HepG2 (cell line): Measurements from ENCODE around the gene LYZ. TPM values are rescaled to one million over a fixed set of nuclear protein-coding genes. Genes with fewer than 3 reads are reported as not detected.

Source experiments
- ATF6 ChIP-seq: sonication (generic); formaldehyde crosslinking; conservative IDR thresholded peaks from 2 replicates; pipeline ENCODE4 v1.4.0; 2020; ENCODE audit warnings: missing genetic modification reagents
- ELF3 ChIP-seq: IDR thresholded peaks from 2 replicates; pipeline ENCODE4 v1.6.1; 2016; ENCODE audit warnings: missing genetic modification reagents, missing compliant biosample characterization
- ETV6 ChIP-seq: sonication (generic); formaldehyde crosslinking; conservative IDR thresholded peaks from 2 replicates; pipeline ENCODE4 v1.4.0; 2020; ENCODE audit warnings: missing genetic modification reagents
- FIP1L1 ChIP-seq: fragments of 200-400 bp; formaldehyde crosslinking; IDR thresholded peaks from 2 replicates; pipeline ENCODE4 v1.6.1; 2018; ENCODE audit warnings: low read depth, mild to moderate bottlenecking, low read length, moderate library complexity, borderline replicate concordance; ENCODE audit not compliant: insufficient read depth
- FOXP4 ChIP-seq: sonication (generic); formaldehyde crosslinking; IDR thresholded peaks from 2 replicates; pipeline ENCODE4 v1.4.0; 2020; ENCODE audit warnings: missing genetic modification reagents
- GFI1 ChIP-seq: sonication (generic); formaldehyde crosslinking; IDR thresholded peaks from 2 replicates; pipeline ENCODE4 v1.5.0; 2020; ENCODE audit warnings: missing genetic modification reagents, mild to moderate bottlenecking, borderline replicate concordance
- IKZF4 ChIP-seq: sonication (generic); formaldehyde crosslinking; IDR thresholded peaks from 2 replicates; pipeline ENCODE4 v1.5.1; 2020; ENCODE audit warnings: borderline replicate concordance, mild to moderate bottlenecking, low read depth, missing genetic modification reagents; ENCODE audit errors: not compliant biosample characterization
- MYPOP ChIP-seq: sonication (generic); formaldehyde crosslinking; IDR thresholded peaks from 2 replicates; pipeline ENCODE4 v1.8.1; 2023; ENCODE audit warnings: mild to moderate bottlenecking, moderate library complexity, missing genetic modification reagents
- PLSCR1 ChIP-seq: sonication (generic); formaldehyde crosslinking; IDR thresholded peaks from 2 replicates; pipeline ENCODE4 v1.5.0; 2020; ENCODE audit warnings: missing genetic modification reagents, mild to moderate bottlenecking, borderline replicate concordance
- SOX13 ChIP-seq, 3 experiments: fragments of 450-650 bp in 1 of 3; sonication (generic) in 1 of 3; formaldehyde crosslinking in 1 of 3; IDR thresholded peaks in 2 of 3; conservative IDR thresholded peaks in 1 of 3; 2 replicates each; pipeline versions ENCODE4 v1.5.0 to v1.6.1; 2016 to 2020; ENCODE audit warnings: antibody characterized with exemption in 1 of 3, mild to moderate bottlenecking in 1 of 3, missing compliant biosample characterization in 1 of 3, missing genetic modification reagents in 1 of 3, moderate library complexity in 1 of 3
- THYN1 ChIP-seq: sonication (generic); formaldehyde crosslinking; IDR thresholded peaks from 2 replicates; pipeline ENCODE4 v1.8.1; 2023; ENCODE audit warnings: low read depth, mild to moderate bottlenecking, moderate library complexity, missing genetic modification reagents, borderline replicate concordance
- YY1 ChIP-seq: IDR thresholded peaks from 2 replicates; pipeline ENCODE4 v1.6.1; 2011; ENCODE audit warnings: low read length, low read depth, moderate library complexity, mild to moderate bottlenecking; ENCODE audit not compliant: insufficient read depth, insufficient replicate concordance
- ZNF362 ChIP-seq: sonication (generic); formaldehyde crosslinking; IDR thresholded peaks from 2 replicates; pipeline ENCODE4 v1.4.0; 2020; ENCODE audit warnings: missing genetic modification reagents, mild to moderate bottlenecking, borderline replicate concordance
- ZNF770 ChIP-seq: sonication (generic); formaldehyde crosslinking; IDR thresholded peaks from 2 replicates; pipeline ENCODE4 v1.5.0; 2020; ENCODE audit warnings: mild to moderate bottlenecking, missing genetic modification reagents
- ZNF83 ChIP-seq: sonication (generic); formaldehyde crosslinking; IDR thresholded peaks from 2 replicates; pipeline ENCODE4 v1.4.0; 2020; ENCODE audit warnings: missing genetic modification reagents, mild to moderate bottlenecking, borderline replicate concordance
- ZSCAN29 ChIP-seq: sonication (generic); formaldehyde crosslinking; conservative IDR thresholded peaks from 2 replicates; pipeline ENCODE4 v1.4.0; 2020; ENCODE audit warnings: mild to moderate bottlenecking, missing genetic modification reagents
- polyA plus RNA-seq, 8 experiments: library from polyadenylated mRNA; depleted of rRNA in 3 of 8; stranded (reverse) in 7 of 8; unstranded in 1 of 8; fragments of >200 nt; fragmentation: Illumina TruSeq in 4 of 8; extraction: Trizol in 4 of 8; gene quantifications; 2 replicates each; pipeline versions ENCODE4 v1.2.1 to v1.2.3, GENCODE V29; 2011 to 2016; ENCODE audit warnings: low read depth in 4 of 8, missing spikeins in 1 of 8, mixed read lengths in 1 of 8; ENCODE audit not compliant: insufficient read depth in 1 of 8
- total RNA-seq, 5 experiments: library from RNA; depleted of rRNA; stranded (reverse); fragments of >200 nt; fragmentation: Illumina TruSeq; extraction: Trizol; gene quantifications; 2 replicates each; pipeline ENCODE4 v1.2.3, GENCODE V29; 2016; ENCODE audit warnings: low read depth in 1 of 5

The LYZ gene
- total and polyA plus RNA-seq, 2 of the 13 experiments (the other 11 are each of a cell fraction or from before 2014, with no cell fraction given), result 1,788 to 2,054 TPM

GRCh38 chr12:69343885-69344612 is 4.1 kb upstream of the LYZ start (continued):
- TF ChIP-seq ATF6 (CRISPR knock-in tag) (no peak), YY1 (no peak), ZNF770 (peak; percentile 94), MYPOP (CRISPR knock-in tag) (no peak), ZNF83 (CRISPR knock-in tag) (no peak), FIP1L1 (no peak), PLSCR1 (no peak), ZNF362 (CRISPR knock-in tag) (peak; percentile 44; the same call in 1 of the 2 replicates), ELF3 (0 out of 2 replicates have a peak, but pooled peaks have one; percentile 22), ZSCAN29 (CRISPR knock-in tag) (no peak), IKZF4 (no peak), GFI1 (CRISPR knock-in tag) (0 out of 2 replicates have a peak, but pooled peaks have one; percentile 15), SOX13 (IDR thresholded peaks at IDR 0.05) (no peak), SOX13 (CRISPR knock-in tag; conservative IDR thresholded peaks at IDR 0.05 in 1 of 2, IDR thresholded peaks at IDR 0.05 in 1 of 2) (peak in 1 of 2 experiments; percentile 54; a peak in 2 of 4 replicates), THYN1 (no peak), ETV6 (no peak), FOXP4 (no peak)
